Measurements from ENCODE around the gene CITED4. TPM values are rescaled to one million over a fixed set of nuclear protein-coding genes. Genes with fewer than 3 reads are reported as not detected.

The CITED4 gene
- total RNA-seq, 1 donor from 2014 or later: 26.0 TPM

DNA sequence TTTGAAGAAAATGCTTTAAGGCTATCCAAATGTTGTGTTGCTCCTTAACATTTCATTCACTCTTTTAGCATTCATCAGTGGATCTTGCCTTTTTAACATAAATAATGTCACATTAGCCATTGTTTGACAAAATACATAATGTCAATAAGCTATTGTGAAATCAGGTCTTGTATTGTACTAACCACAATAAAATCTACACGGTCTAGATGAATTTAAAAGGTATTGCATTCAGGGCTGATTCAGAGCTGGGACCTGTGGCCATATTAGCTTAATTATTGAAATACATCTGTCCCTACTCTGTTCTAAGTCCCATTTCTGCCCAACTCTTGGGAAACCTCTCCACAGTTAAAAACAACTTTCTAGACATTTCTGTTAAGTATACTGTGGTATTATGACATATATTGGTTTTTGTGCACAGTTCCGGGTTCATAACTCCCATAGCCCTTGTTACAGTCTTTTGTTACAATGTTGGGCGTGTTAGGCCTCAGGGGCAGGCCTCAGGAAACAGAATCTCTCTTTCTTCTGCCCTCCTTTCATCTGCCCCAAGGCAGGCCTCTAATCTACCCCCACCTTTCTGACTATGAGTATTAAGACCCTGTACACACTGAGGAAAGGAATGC, 44.7 kb upstream of the CITED4 start:
- no peak for DNase-seq (ENCODE audit: extremely low spot score, unreplicated experiment)
- Mint-ChIP-seq H3K27me3 (ENCODE audit: unreplicated experiment) (no peaks in the 10 kb centered on the region), H3K9me3 (ENCODE audit: unreplicated experiment) (no peaks in the 10 kb centered on the region), H3K4me1 (ENCODE audit: unreplicated experiment) (peaks cover 20% of the 10 kb centered on the region), H3K27ac (ENCODE audit: unreplicated experiment) (no peak overlapping the region), H3K4me3 (ENCODE audit: unreplicated experiment) (no peak overlapping the region), H3K36me3 (ENCODE audit: unreplicated experiment) (no peaks in the 10 kb centered on the region)
- no peak for TF ChIP-seq CTCF (IDR thresholded peaks at IDR 0.05)

DNA sequence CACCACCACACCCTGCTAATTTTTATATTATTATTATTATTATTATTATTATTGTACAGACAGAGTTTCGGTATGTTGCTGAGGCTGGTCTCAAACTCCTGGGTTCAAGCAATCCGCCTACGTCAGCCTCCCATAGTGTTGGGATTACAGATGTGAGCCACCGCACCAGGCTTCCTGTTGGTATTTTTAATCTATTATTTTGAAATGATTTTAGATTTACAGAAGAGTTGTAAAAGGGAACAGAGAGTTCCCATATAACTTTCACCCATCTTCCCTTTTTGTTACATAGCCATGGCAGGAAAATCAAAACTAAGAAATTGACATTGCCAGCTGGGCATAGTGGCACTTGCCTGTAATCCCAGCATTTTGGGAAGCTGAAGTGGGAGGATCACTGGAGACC, 42.9 kb upstream of the CITED4 start:
- Mint-ChIP-seq H3K9me3 (ENCODE audit: unreplicated experiment) (no peaks in the 10 kb centered on the region), H3K27me3 (ENCODE audit: unreplicated experiment) (no peaks in the 10 kb centered on the region), H3K27ac (ENCODE audit: unreplicated experiment) (no peak overlapping the region), H3K4me3 (ENCODE audit: unreplicated experiment) (no peak overlapping the region), H3K4me1 (ENCODE audit: unreplicated experiment) (peaks cover 32% of the 10 kb centered on the region), H3K36me3 (ENCODE audit: unreplicated experiment) (no peaks in the 10 kb centered on the region)
- DNase-seq (ENCODE audit: extremely low spot score, unreplicated experiment): no peak
- no peak for TF ChIP-seq CTCF (IDR thresholded peaks at IDR 0.05)

- no peak for TF ChIP-seq CTCF (IDR thresholded peaks at IDR 0.05)
- Mint-ChIP-seq H3K4me3 (ENCODE audit: unreplicated experiment) (no peak overlapping the region), H3K27me3 (ENCODE audit: unreplicated experiment) (no peaks in the 10 kb centered on the region), H3K36me3 (ENCODE audit: unreplicated experiment) (no peaks in the 10 kb centered on the region), H3K9me3 (ENCODE audit: unreplicated experiment) (no peaks in the 10 kb centered on the region), H3K27ac (ENCODE audit: unreplicated experiment) (peak overlapping the region; percentile 93), H3K4me1 (ENCODE audit: unreplicated experiment) (peaks cover 47% of the 10 kb centered on the region)
- DNase-seq (ENCODE audit: extremely low spot score, unreplicated experiment): no peak
Observed at GRCh38 chr1:40903106-40903505, 40.9 kb upstream of the CITED4 start.

DNA sequence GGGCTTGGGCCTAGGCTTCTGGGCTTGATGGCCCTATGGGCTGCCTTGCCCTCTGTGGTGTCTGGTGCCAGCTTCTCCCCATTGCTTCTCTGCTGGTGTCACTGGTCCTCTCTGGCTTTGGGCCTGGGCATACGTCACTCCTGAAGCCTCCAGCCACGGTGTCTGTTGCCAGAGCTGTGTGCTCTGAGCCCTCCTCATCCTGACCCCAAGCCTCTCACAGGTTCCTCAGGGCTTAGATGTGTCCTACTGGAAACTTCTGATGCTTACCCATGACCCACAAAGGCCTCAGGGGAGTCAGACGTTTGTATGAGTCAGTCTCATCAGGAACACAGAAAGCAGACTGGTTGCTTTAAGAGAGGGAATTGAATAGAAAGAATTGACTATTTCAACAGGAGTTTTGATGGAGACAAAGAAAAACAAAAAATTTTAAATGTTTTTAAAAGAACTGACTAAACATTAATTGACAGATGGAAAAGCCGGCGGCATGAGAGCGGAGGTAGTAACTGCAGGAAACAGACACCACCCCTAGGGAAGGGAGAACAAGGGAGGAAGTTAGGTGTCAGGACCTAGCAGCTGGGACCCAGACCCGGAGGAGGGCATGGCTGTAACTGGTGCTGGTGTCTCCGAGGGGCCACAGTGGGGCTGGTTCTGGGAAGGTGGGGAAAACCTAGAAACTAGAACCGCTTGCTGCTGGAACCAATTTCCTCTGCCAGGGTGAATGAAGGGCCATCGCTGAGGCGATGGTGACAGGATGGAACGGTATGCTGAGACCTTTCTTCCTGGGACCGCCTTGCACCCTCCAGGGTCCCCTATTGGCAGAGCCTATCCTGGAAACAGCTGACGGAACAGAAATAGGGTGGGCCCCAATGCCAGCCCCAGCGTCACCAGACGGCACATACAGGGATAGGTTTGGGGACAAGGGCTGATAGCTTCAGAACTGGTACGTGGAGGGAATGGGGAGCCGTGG, 40.0 kb upstream of the CITED4 start:
- Mint-ChIP-seq H3K9me3 (ENCODE audit: unreplicated experiment) (no peaks in the 10 kb centered on the region), H3K4me3 (ENCODE audit: unreplicated experiment) (peak overlapping the region; percentile 10), H3K27ac (ENCODE audit: unreplicated experiment) (peak overlapping the region; percentile 93), H3K27me3 (ENCODE audit: unreplicated experiment) (no peaks in the 10 kb centered on the region), H3K4me1 (ENCODE audit: unreplicated experiment) (peaks cover 56% of the 10 kb centered on the region), H3K36me3 (ENCODE audit: unreplicated experiment) (no peaks in the 10 kb centered on the region)
- DNase-seq (ENCODE audit: extremely low spot score, unreplicated experiment): peak; percentile 86
- no peak for TF ChIP-seq CTCF (IDR thresholded peaks at IDR 0.05)

DNA sequence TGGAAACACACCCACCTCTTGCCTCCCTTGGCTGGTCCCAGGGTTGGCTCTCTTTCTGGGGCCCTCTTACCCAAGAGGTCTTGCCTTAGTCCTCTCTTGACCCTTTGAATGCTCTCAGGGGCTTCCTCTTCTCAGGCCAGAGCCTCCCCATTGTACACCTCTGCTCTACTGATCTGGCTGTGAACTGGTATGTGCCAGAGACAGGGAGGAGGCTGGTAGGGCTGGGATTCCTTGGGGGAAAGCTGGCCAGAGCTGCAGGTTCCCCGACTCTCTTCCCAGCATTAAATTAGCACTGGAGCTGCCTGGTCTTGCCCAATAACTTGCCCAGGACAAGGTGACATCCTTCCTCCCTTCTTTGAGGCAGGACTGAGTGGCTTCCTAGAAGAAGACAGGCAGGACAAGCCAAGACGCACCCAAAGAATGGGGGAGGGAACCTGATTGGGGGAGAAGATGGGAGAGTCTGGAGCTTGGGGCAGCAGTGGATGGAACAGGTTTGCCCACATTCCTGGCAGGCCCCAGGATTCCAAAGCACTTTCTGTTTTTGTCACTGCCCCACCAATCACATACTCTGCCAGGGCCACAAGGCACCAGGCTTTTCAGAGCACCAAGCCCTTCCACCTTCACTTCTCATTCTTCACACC, 37.2 kb upstream of the CITED4 start:
- no peak for TF ChIP-seq CTCF (IDR thresholded peaks at IDR 0.05)
- Mint-ChIP-seq H3K4me1 (ENCODE audit: unreplicated experiment) (peaks cover 60% of the 10 kb centered on the region), H3K36me3 (ENCODE audit: unreplicated experiment) (no peaks in the 10 kb centered on the region), H3K4me3 (ENCODE audit: unreplicated experiment) (no peak overlapping the region), H3K27me3 (ENCODE audit: unreplicated experiment) (no peaks in the 10 kb centered on the region), H3K9me3 (ENCODE audit: unreplicated experiment) (peaks cover 10% of the 10 kb centered on the region), H3K27ac (ENCODE audit: unreplicated experiment) (peak overlapping the region; percentile 85)
- DNase-seq (ENCODE audit: extremely low spot score, unreplicated experiment): no peak

Measured in osteocyte (in vitro differentiated cells).